IMR-90 (cell line): ENCODE results near the gene TBC1D22A. TPM values are rescaled to one million over a fixed set of nuclear protein-coding genes. Genes with fewer than 3 reads are reported as not detected.

Experiments used
- ATAC-seq: fragments of 200-7000 bp; cut with Tn5 transposase; 2 replicates; pipeline ENCODE4 v1.9.1; 2020; ENCODE audit warnings: low read depth, mild to moderate bottlenecking, moderate library complexity
- BruUV-seq: library from RNA; stranded (reverse); fragments of 400-500 nt; replicated peaks from 2 replicates; lab custom pipeline; 2021; lab: Mats Ljungman, UMichigan
- CTCF ChIA-PET: fragments of 300-600 bp; formaldehyde crosslinking; extraction: SDS; loops from one replicate; lab custom pipeline; 2021; ENCODE audit warnings: antibody characterized with exemption; lab: Yijun Ruan, JAX
- POLR2A ChIA-PET: fragments of 300-600 bp; sonication (Branson Sonifier 250); formaldehyde crosslinking; loops from one replicate; lab custom pipeline; 2022; ENCODE audit warnings: antibody characterized with exemption; ENCODE audit not compliant: unreplicated experiment; lab: Charles Lee
- DNase-seq: peaks from one replicate; pipeline ENCODE4 v3.0.0; 2013
- H2AFZ ChIP-seq: replicated peaks from 2 replicates; pipeline ENCODE3; 2013; ENCODE audit warnings: low read length, mild to moderate bottlenecking; ENCODE audit not compliant: poor library complexity
- H2AK5ac ChIP-seq: 2 replicates; pipeline ENCODE4 v1.6.1; 2013; ENCODE audit warnings: low read depth, low read length, inconsistent platforms
- H2AK9ac ChIP-seq: replicated peaks from 2 replicates; pipeline ENCODE3; 2013; ENCODE audit warnings: mild to moderate bottlenecking, low read depth, low read length, moderate library complexity; ENCODE audit not compliant: poor library complexity
- H2BK120ac ChIP-seq: 2 replicates; pipeline ENCODE4 v1.6.1; 2013; ENCODE audit warnings: low read depth, low read length, inconsistent platforms
- H2BK15ac ChIP-seq: 3 replicates; pipeline ENCODE4 v1.6.1; 2013; ENCODE audit warnings: low read depth, low read length, inconsistent platforms
- H2BK20ac ChIP-seq: 2 replicates; pipeline ENCODE4 v1.6.1; 2013; ENCODE audit warnings: low read depth, mild to moderate bottlenecking, inconsistent platforms, low read length, moderate library complexity
- H2BK5ac ChIP-seq: 2 replicates; pipeline ENCODE4 v1.6.1; 2013; ENCODE audit warnings: mild to moderate bottlenecking, low read depth, low read length, inconsistent platforms; ENCODE audit not compliant: poor library complexity, severe bottlenecking
- H3K14ac ChIP-seq: replicated peaks from 2 replicates; pipeline ENCODE4 v1.6.1; 2013; ENCODE audit warnings: low read depth, low read length, inconsistent platforms
- H3K18ac ChIP-seq: 2 replicates; pipeline ENCODE4 v1.6.1; 2013; ENCODE audit warnings: low read depth, low read length, control low read depth
- H3K23ac ChIP-seq: 2 replicates; pipeline ENCODE4 v1.6.1; 2013; ENCODE audit warnings: low read depth, low read length, inconsistent platforms
- H3K27ac ChIP-seq: 2 replicates; pipeline ENCODE4 v1.5.1; 2013; ENCODE audit warnings: mild to moderate bottlenecking, control low read depth, low read length; ENCODE audit not compliant: insufficient read depth
- H3K27me3 ChIP-seq: 2 replicates; pipeline ENCODE4 v1.6.1; 2013; ENCODE audit warnings: low read length; ENCODE audit not compliant: control insufficient read depth, insufficient read depth
- H3K36me3 ChIP-seq: 2 replicates; pipeline ENCODE4 v1.6.1; 2013; ENCODE audit warnings: low read length, mixed read lengths; ENCODE audit not compliant: control insufficient read depth, insufficient read depth
- H3K4ac ChIP-seq: 2 replicates; pipeline ENCODE4 v1.6.1; 2013; ENCODE audit warnings: low read depth, low read length, inconsistent platforms
- H3K4me1 ChIP-seq: 2 replicates; pipeline ENCODE4 v1.6.1; 2013; ENCODE audit warnings: low read length, mixed read lengths; ENCODE audit not compliant: control insufficient read depth, insufficient read depth
- H3K4me2 ChIP-seq: 2 replicates; pipeline ENCODE4 v1.6.1; 2013; ENCODE audit warnings: low read depth, mild to moderate bottlenecking, control low read depth, low read length, moderate library complexity
- H3K4me3 ChIP-seq: 2 replicates; pipeline ENCODE4 v1.5.1; 2013; ENCODE audit warnings: low read depth, mild to moderate bottlenecking, control low read depth, low read length, moderate library complexity; ENCODE audit not compliant: insufficient read depth
- H3K56ac ChIP-seq: 2 replicates; pipeline ENCODE4 v1.6.1; 2013; ENCODE audit warnings: low read length, inconsistent platforms; ENCODE audit not compliant: insufficient read depth; ENCODE audit errors: extremely low read depth
- H3K79me1 ChIP-seq, 2 experiments: 2 replicates each; pipeline ENCODE4 v1.6.1; 2013; ENCODE audit warnings: low read length in 2 of 2, inconsistent platforms in 1 of 2, low read depth in 1 of 2
- H3K9ac ChIP-seq: 2 replicates; pipeline ENCODE4 v1.6.1; 2013; ENCODE audit warnings: low read depth, low read length, control low read depth
- H3K9me1 ChIP-seq: 2 replicates; pipeline ENCODE4 v1.6.1; 2013; ENCODE audit warnings: low read length, inconsistent platforms; ENCODE audit not compliant: insufficient read depth
- H3K9me3 ChIP-seq: 2 replicates; pipeline ENCODE4 v1.6.1; 2013; ENCODE audit warnings: low read length; ENCODE audit not compliant: control insufficient read depth, insufficient read depth
- H4K20me1 ChIP-seq: 2 replicates; pipeline ENCODE4 v1.6.1; 2013; ENCODE audit warnings: low read length, inconsistent platforms; ENCODE audit not compliant: insufficient read depth
- H4K5ac ChIP-seq: 2 replicates; pipeline ENCODE4 v1.6.1; 2013; ENCODE audit warnings: mild to moderate bottlenecking, low read depth, low read length, control low read depth
- H4K8ac ChIP-seq, 2 experiments: 2 replicates each; pipeline ENCODE4 v1.6.1; 2013; ENCODE audit warnings: low read depth in 2 of 2, low read length in 2 of 2, control low read depth in 1 of 2, inconsistent platforms in 1 of 2
- H4K91ac ChIP-seq: 2 replicates; pipeline ENCODE4 v1.6.1; 2013; ENCODE audit warnings: low read depth, low read length, inconsistent platforms; ENCODE audit not compliant: insufficient read depth
- BHLHE40 ChIP-seq: fragments of 150-350 bp; IDR thresholded peaks from 2 replicates; pipeline ENCODE4 v1.6.1; 2016; ENCODE audit warnings: mild to moderate bottlenecking, low read depth, low read length
- CEBPB ChIP-seq: IDR thresholded peaks from 2 replicates; pipeline ENCODE4 v1.6.1; 2012; ENCODE audit warnings: low read depth, low read length, improper control_type of control experiment
- CHD1 ChIP-seq: IDR thresholded peaks from 2 replicates; pipeline ENCODE4 v1.6.1; 2012; ENCODE audit warnings: low read depth, low read length, improper control_type of control experiment
- NFE2L2 ChIP-seq: fragments of 150-350 bp; IDR thresholded peaks from 2 replicates; pipeline ENCODE4 v1.6.1; 2016; ENCODE audit warnings: low read depth, mild to moderate bottlenecking, low read length
- WGBS, 2 experiments: methylation state at CpG; one replicate each; pipeline versions ENCODE4 v1.1.5 to v1.1.7; 2013; ENCODE audit warnings: missing lambda C conversion rate in 2 of 2; ENCODE audit not compliant: insufficient read length in 1 of 2; ENCODE audit errors: extremely low coverage in 2 of 2; 5-methylcytosine and 5-hydroxymethylcytosine counted together
- dilution Hi-C: fragments of 300-500 bp; cut with HindIII; formaldehyde crosslinking; loops from one replicate; pipeline ENCODE4 v1.14.3; 2018; ENCODE audit warnings: low sequenced_read_pairs; ENCODE audit not compliant: unreplicated experiment
- in situ Hi-C: fragments of 300-500 bp; cut with MboI; formaldehyde crosslinking; loops from 3 replicates; pipeline ENCODE4 v1.14.3; 2019; ENCODE audit warnings: low sequenced_read_pairs, inconsistent platforms, mixed read lengths
- intact Hi-C: fragments of 100-400 bp; cut with micrococcal nuclease; formaldehyde crosslinking; loops from 2 replicates; pipeline ENCODE4 v1.10.0; 2022
- polyA plus RNA-seq, 3 experiments: library from polyadenylated mRNA; depleted of rRNA; stranded (reverse); fragments of >200 nt; gene quantifications; 2 replicates each; pipeline ENCODE4 v1.2.3, GENCODE V29; 2012; ENCODE audit warnings: low replicate concordance in 1 of 3
- total RNA-seq: library from RNA; depleted of rRNA; stranded (reverse); fragments of >200 nt; gene quantifications from 2 replicates; pipeline ENCODE4 v1.2.3, GENCODE V29; 2012

TBC1D22A gene
- total and polyA plus RNA-seq, 2 of the 4 experiments (the other 2 are of a cell fraction): 9.0 to 16.7 TPM

- TF ChIP-seq CEBPB: no peak
Observed at GRCh38 chr22:47200273-47201051, 438.0 kb downstream of the TBC1D22A start (continued).

GRCh38 chr22:47201186-47201995 is 438.9 kb downstream of the TBC1D22A start:
- Histone ChIP-seq H2BK15ac (no peak overlapping the region), H3K79me1 (no peaks in the 10 kb centered on the region), H2AFZ (no peak overlapping the region), H3K9me3 (no peaks in the 10 kb centered on the region), H3K4me3 (no peak overlapping the region), H3K27ac (no peak overlapping the region), H3K56ac (no peak overlapping the region), H3K18ac (no peak overlapping the region), H2BK5ac (no peak overlapping the region), H2AK5ac (no peak overlapping the region), H3K4ac (no peak overlapping the region), H4K5ac (no peak overlapping the region), H3K27me3 (peaks cover 2% of the 10 kb centered on the region; the same call in 1 of the 2 replicates), H2AK9ac (no peak overlapping the region), H4K91ac (no peak overlapping the region), H3K9me1 (peaks cover 2% of the 10 kb centered on the region; the same call in 1 of the 2 replicates), H2BK20ac (no peak overlapping the region), H3K14ac (no peak overlapping the region), H3K23ac (no peak overlapping the region), H3K9ac (no peak overlapping the region), H3K4me2 (no peak overlapping the region), H4K20me1 (no peaks in the 10 kb centered on the region), H3K4me1 (no peaks in the 10 kb centered on the region), H4K8ac (no peak overlapping the region), H3K36me3 (no peaks in the 10 kb centered on the region), H2BK120ac (no peak overlapping the region)
- 78% methylated on average over 8 of the region's 15 CpGs; no CpG with 5 or more reads in 1 of the 2 experiments for WGBS, 2 experiments
- in situ Hi-C loops: no loop called here
- no peak for DNase-seq
- no TSS peak for BruUV-seq
- ChIA-PET CTCF (interaction anchor here (0.6 kb wide), 1 partner anchor 127 kb away, joined by 4 read pairs; no protein-coding TSS in a partner anchor), POLR2A (no interaction called here)
- intact Hi-C loops: no loop called here
- dilution Hi-C loops: no loop called here
- ATAC-seq: no peak
- TF ChIP-seq NFE2L2 (no peak), BHLHE40 (no peak), CHD1 (no peak), CEBPB (no peak)
